SK-N-MC (cell line): ENCODE data around the gene VSIG10L.

Experiments used
- EZH2 ChIP-seq: fragments of 200-600 bp; sonication (generic); IDR thresholded peaks from one replicate; pipeline ENCODE4 v1.6.1; 2017; ENCODE audit warnings: antibody characterized with exemption
- FOXP2 ChIP-seq: optimal IDR thresholded peaks from 2 replicates; pipeline ENCODE3; 2011; ENCODE audit warnings: mild to moderate bottlenecking, moderate library complexity; ENCODE audit not compliant: insufficient read depth; ENCODE audit errors: extremely low read length, control extremely low read depth
- POLR2AphosphoS5 ChIP-seq: IDR thresholded peaks from 2 replicates; pipeline ENCODE4 v1.6.1; 2012; ENCODE audit warnings: mild to moderate bottlenecking, low read depth, low read length, borderline replicate concordance

GRCh38 chr19:51372021-51372648 lies 30.2 kb upstream of the VSIG10L start:
- TF ChIP-seq EZH2 (no peak), POLR2AphosphoS5 (no peak), FOXP2 (no peak)
